Neural cell (in vitro differentiated cells): ENCODE data around the gene ERC2.

Source experiments
- EP300 ChIP-seq: fragments of 450-650 bp; conservative IDR thresholded peaks from 2 replicates; pipeline ENCODE4 v1.6.1; 2014; ENCODE audit warnings: antibody characterized with exemption, mild to moderate bottlenecking, moderate library complexity; ENCODE audit not compliant: poor library complexity, severe bottlenecking
- EZH2 ChIP-seq: fragments of 200-600, 300-800 bp; shearing (Covaris generic), sonication (generic); IDR thresholded peaks from 2 replicates; pipeline ENCODE4 v1.6.1; 2014; ENCODE audit warnings: antibody characterized with exemption, low read length, borderline replicate concordance, mild to moderate bottlenecking; ENCODE audit not compliant: insufficient read depth, poor library complexity, severe bottlenecking
- POLR2AphosphoS5 ChIP-seq: IDR thresholded peaks from 2 replicates; pipeline ENCODE4 v1.6.1; 2012
- SMC3 ChIP-seq: fragments of 450-650 bp; conservative IDR thresholded peaks from 2 replicates; pipeline ENCODE4 v1.6.1; 2014; ENCODE audit warnings: antibody characterized with exemption, mild to moderate bottlenecking, moderate library complexity; ENCODE audit not compliant: poor library complexity
- TF ChIP-seq, protein P1 (sequence below): fragments of 450-650 bp; IDR thresholded peaks from 2 replicates; pipeline ENCODE4 v1.5.1; 2014; ENCODE audit warnings: antibody characterized with exemption, mild to moderate bottlenecking, moderate library complexity; ENCODE audit not compliant: poor library complexity, severe bottlenecking

GRCh38 chr3:55607844-55608243, 860.4 kb downstream of the ERC2 start:
- TF ChIP-seq, protein P1, sequence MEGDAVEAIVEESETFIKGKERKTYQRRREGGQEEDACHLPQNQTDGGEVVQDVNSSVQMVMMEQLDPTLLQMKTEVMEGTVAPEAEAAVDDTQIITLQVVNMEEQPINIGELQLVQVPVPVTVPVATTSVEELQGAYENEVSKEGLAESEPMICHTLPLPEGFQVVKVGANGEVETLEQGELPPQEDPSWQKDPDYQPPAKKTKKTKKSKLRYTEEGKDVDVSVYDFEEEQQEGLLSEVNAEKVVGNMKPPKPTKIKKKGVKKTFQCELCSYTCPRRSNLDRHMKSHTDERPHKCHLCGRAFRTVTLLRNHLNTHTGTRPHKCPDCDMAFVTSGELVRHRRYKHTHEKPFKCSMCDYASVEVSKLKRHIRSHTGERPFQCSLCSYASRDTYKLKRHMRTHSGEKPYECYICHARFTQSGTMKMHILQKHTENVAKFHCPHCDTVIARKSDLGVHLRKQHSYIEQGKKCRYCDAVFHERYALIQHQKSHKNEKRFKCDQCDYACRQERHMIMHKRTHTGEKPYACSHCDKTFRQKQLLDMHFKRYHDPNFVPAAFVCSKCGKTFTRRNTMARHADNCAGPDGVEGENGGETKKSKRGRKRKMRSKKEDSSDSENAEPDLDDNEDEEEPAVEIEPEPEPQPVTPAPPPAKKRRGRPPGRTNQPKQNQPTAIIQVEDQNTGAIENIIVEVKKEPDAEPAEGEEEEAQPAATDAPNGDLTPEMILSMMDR = no peak
- TF ChIP-seq POLR2AphosphoS5 (no peak), EZH2 (no peak), EP300 (no peak), SMC3 (no peak)
